GM18507 (cell line): ENCODE measurements around the gene HS3ST5.
"Not testable (repeated sequence)": the region's sequence is repeated elsewhere in the genome, so short reads cannot be mapped to it uniquely, and the experiment has no call there.

Experiments
- DNase-seq: peaks from one replicate; pipeline ENCODE4 v3.0.0; 2011; ENCODE audit warnings: low read depth; ENCODE audit not compliant: insufficient read length; ENCODE audit errors: extremely low spot score
- FAIRE-seq: peaks from 2 replicates; lab custom pipeline; 2011; peaks lifted over from hg19 to GRCh38; lab: Jason Lieb, UNC

The HS3ST5 gene

GRCh38 chr6:114030767-114031166 lies 312.1 kb downstream of the HS3ST5 start:
- DNase-seq (no peak), FAIRE-seq (no peak)

- DNase-seq (no peak), FAIRE-seq (no peak)
These were observed 318.1 kb downstream of the HS3ST5 start for GRCh38 chr6:114024746-114025145.

GRCh38 chr6:114020196-114020595 lies 322.6 kb downstream of the HS3ST5 start:
- no peak for DNase-seq

GRCh38 chr6:114017146-114017545 lies 325.7 kb downstream of the HS3ST5 start:
- FAIRE-seq, DNase-seq: not testable (repeated sequence)

More at GRCh38 chr6:114020196-114020595, 322.6 kb downstream of the HS3ST5 start:
- FAIRE-seq: no peak

- DNase-seq, FAIRE-seq: not testable (repeated sequence)
These were observed 328.7 kb downstream of the HS3ST5 start for GRCh38 chr6:114014106-114014505.

GRCh38 chr6:114011486-114011885 lies 331.3 kb downstream of the HS3ST5 start:
- not testable (repeated sequence) for DNase-seq, FAIRE-seq

GRCh38 chr6:114010540-114010939 lies 332.3 kb downstream of the HS3ST5 start:
- DNase-seq (no peak), FAIRE-seq (no peak)

GRCh38 chr6:114009192-114009591 lies 333.6 kb downstream of the HS3ST5 start:
- no peak for FAIRE-seq

GRCh38 chr6:114008331-114008730 lies 334.5 kb downstream of the HS3ST5 start:
- FAIRE-seq (no peak), DNase-seq (no peak)

More at GRCh38 chr6:114009192-114009591, 333.6 kb downstream of the HS3ST5 start:
- no peak for DNase-seq

- DNase-seq (no peak), FAIRE-seq (no peak)
These were observed 335.3 kb downstream of the HS3ST5 start for GRCh38 chr6:114007516-114007915.
